IMR-90 (cell line): Measurements from ENCODE around the gene STYK1. TPM values are rescaled to one million over a fixed set of nuclear protein-coding genes. Genes with fewer than 3 reads are reported as not detected.

ENCODE experiments used
- ATAC-seq: fragments of 200-7000 bp; cut with Tn5 transposase; 2 replicates; pipeline ENCODE4 v1.9.1; 2020; ENCODE audit warnings: low read depth, mild to moderate bottlenecking, moderate library complexity
- BruUV-seq: library from RNA; stranded (reverse); fragments of 400-500 nt; replicated peaks from 2 replicates; lab custom pipeline; 2021; lab: Mats Ljungman, UMichigan
- CTCF ChIA-PET: fragments of 300-600 bp; formaldehyde crosslinking; extraction: SDS; loops from one replicate; lab custom pipeline; 2021; ENCODE audit warnings: antibody characterized with exemption; lab: Yijun Ruan, JAX
- POLR2A ChIA-PET: fragments of 300-600 bp; sonication (Branson Sonifier 250); formaldehyde crosslinking; loops from one replicate; lab custom pipeline; 2022; ENCODE audit warnings: antibody characterized with exemption; ENCODE audit not compliant: unreplicated experiment; lab: Charles Lee
- DNase-seq: peaks from one replicate; pipeline ENCODE4 v3.0.0; 2013
- H2AFZ ChIP-seq: replicated peaks from 2 replicates; pipeline ENCODE3; 2013; ENCODE audit warnings: low read length, mild to moderate bottlenecking; ENCODE audit not compliant: poor library complexity
- H2AK5ac ChIP-seq: 2 replicates; pipeline ENCODE4 v1.6.1; 2013; ENCODE audit warnings: low read depth, low read length, inconsistent platforms
- H2AK9ac ChIP-seq: replicated peaks from 2 replicates; pipeline ENCODE3; 2013; ENCODE audit warnings: mild to moderate bottlenecking, low read depth, low read length, moderate library complexity; ENCODE audit not compliant: poor library complexity
- H2BK120ac ChIP-seq: 2 replicates; pipeline ENCODE4 v1.6.1; 2013; ENCODE audit warnings: low read depth, low read length, inconsistent platforms
- H2BK15ac ChIP-seq: 3 replicates; pipeline ENCODE4 v1.6.1; 2013; ENCODE audit warnings: low read depth, low read length, inconsistent platforms
- H2BK20ac ChIP-seq: 2 replicates; pipeline ENCODE4 v1.6.1; 2013; ENCODE audit warnings: low read depth, mild to moderate bottlenecking, inconsistent platforms, low read length, moderate library complexity
- H2BK5ac ChIP-seq: 2 replicates; pipeline ENCODE4 v1.6.1; 2013; ENCODE audit warnings: mild to moderate bottlenecking, low read depth, low read length, inconsistent platforms; ENCODE audit not compliant: poor library complexity, severe bottlenecking
- H3K14ac ChIP-seq: replicated peaks from 2 replicates; pipeline ENCODE4 v1.6.1; 2013; ENCODE audit warnings: low read depth, low read length, inconsistent platforms
- H3K18ac ChIP-seq: 2 replicates; pipeline ENCODE4 v1.6.1; 2013; ENCODE audit warnings: low read depth, low read length, control low read depth
- H3K23ac ChIP-seq: 2 replicates; pipeline ENCODE4 v1.6.1; 2013; ENCODE audit warnings: low read depth, low read length, inconsistent platforms
- H3K27ac ChIP-seq: 2 replicates; pipeline ENCODE4 v1.5.1; 2013; ENCODE audit warnings: mild to moderate bottlenecking, control low read depth, low read length; ENCODE audit not compliant: insufficient read depth
- H3K27me3 ChIP-seq: 2 replicates; pipeline ENCODE4 v1.6.1; 2013; ENCODE audit warnings: low read length; ENCODE audit not compliant: control insufficient read depth, insufficient read depth
- H3K36me3 ChIP-seq: 2 replicates; pipeline ENCODE4 v1.6.1; 2013; ENCODE audit warnings: low read length, mixed read lengths; ENCODE audit not compliant: control insufficient read depth, insufficient read depth
- H3K4ac ChIP-seq: 2 replicates; pipeline ENCODE4 v1.6.1; 2013; ENCODE audit warnings: low read depth, low read length, inconsistent platforms
- H3K4me1 ChIP-seq: 2 replicates; pipeline ENCODE4 v1.6.1; 2013; ENCODE audit warnings: low read length, mixed read lengths; ENCODE audit not compliant: control insufficient read depth, insufficient read depth
- H3K4me2 ChIP-seq: 2 replicates; pipeline ENCODE4 v1.6.1; 2013; ENCODE audit warnings: low read depth, mild to moderate bottlenecking, control low read depth, low read length, moderate library complexity
- H3K4me3 ChIP-seq: 2 replicates; pipeline ENCODE4 v1.5.1; 2013; ENCODE audit warnings: low read depth, mild to moderate bottlenecking, control low read depth, low read length, moderate library complexity; ENCODE audit not compliant: insufficient read depth
- H3K56ac ChIP-seq: 2 replicates; pipeline ENCODE4 v1.6.1; 2013; ENCODE audit warnings: low read length, inconsistent platforms; ENCODE audit not compliant: insufficient read depth; ENCODE audit errors: extremely low read depth
- H3K79me1 ChIP-seq, 2 experiments: 2 replicates each; pipeline ENCODE4 v1.6.1; 2013; ENCODE audit warnings: low read length in 2 of 2, inconsistent platforms in 1 of 2, low read depth in 1 of 2
- H3K9ac ChIP-seq: 2 replicates; pipeline ENCODE4 v1.6.1; 2013; ENCODE audit warnings: low read depth, low read length, control low read depth
- H3K9me1 ChIP-seq: 2 replicates; pipeline ENCODE4 v1.6.1; 2013; ENCODE audit warnings: low read length, inconsistent platforms; ENCODE audit not compliant: insufficient read depth
- H3K9me3 ChIP-seq: 2 replicates; pipeline ENCODE4 v1.6.1; 2013; ENCODE audit warnings: low read length; ENCODE audit not compliant: control insufficient read depth, insufficient read depth
- H4K20me1 ChIP-seq: 2 replicates; pipeline ENCODE4 v1.6.1; 2013; ENCODE audit warnings: low read length, inconsistent platforms; ENCODE audit not compliant: insufficient read depth
- H4K5ac ChIP-seq: 2 replicates; pipeline ENCODE4 v1.6.1; 2013; ENCODE audit warnings: mild to moderate bottlenecking, low read depth, low read length, control low read depth
- H4K8ac ChIP-seq, 2 experiments: 2 replicates each; pipeline ENCODE4 v1.6.1; 2013; ENCODE audit warnings: low read depth in 2 of 2, low read length in 2 of 2, control low read depth in 1 of 2, inconsistent platforms in 1 of 2
- H4K91ac ChIP-seq: 2 replicates; pipeline ENCODE4 v1.6.1; 2013; ENCODE audit warnings: low read depth, low read length, inconsistent platforms; ENCODE audit not compliant: insufficient read depth
- CHD1 ChIP-seq: IDR thresholded peaks from 2 replicates; pipeline ENCODE4 v1.6.1; 2012; ENCODE audit warnings: low read depth, low read length, improper control_type of control experiment
- dilution Hi-C: fragments of 300-500 bp; cut with HindIII; formaldehyde crosslinking; loops from one replicate; pipeline ENCODE4 v1.14.3; 2018; ENCODE audit warnings: low sequenced_read_pairs; ENCODE audit not compliant: unreplicated experiment
- in situ Hi-C: fragments of 300-500 bp; cut with MboI; formaldehyde crosslinking; loops from 3 replicates; pipeline ENCODE4 v1.14.3; 2019; ENCODE audit warnings: low sequenced_read_pairs, inconsistent platforms, mixed read lengths
- intact Hi-C: fragments of 100-400 bp; cut with micrococcal nuclease; formaldehyde crosslinking; loops from 2 replicates; pipeline ENCODE4 v1.10.0; 2022
- polyA plus RNA-seq, 3 experiments: library from polyadenylated mRNA; depleted of rRNA; stranded (reverse); fragments of >200 nt; gene quantifications; 2 replicates each; pipeline ENCODE4 v1.2.3, GENCODE V29; 2012; ENCODE audit warnings: low replicate concordance in 1 of 3
- total RNA-seq: library from RNA; depleted of rRNA; stranded (reverse); fragments of >200 nt; gene quantifications from 2 replicates; pipeline ENCODE4 v1.2.3, GENCODE V29; 2012

STYK1 gene
- total and polyA plus RNA-seq, 2 of the 4 experiments (the other 2 are of a cell fraction): 0.36 to 0.72 TPM

DNA sequence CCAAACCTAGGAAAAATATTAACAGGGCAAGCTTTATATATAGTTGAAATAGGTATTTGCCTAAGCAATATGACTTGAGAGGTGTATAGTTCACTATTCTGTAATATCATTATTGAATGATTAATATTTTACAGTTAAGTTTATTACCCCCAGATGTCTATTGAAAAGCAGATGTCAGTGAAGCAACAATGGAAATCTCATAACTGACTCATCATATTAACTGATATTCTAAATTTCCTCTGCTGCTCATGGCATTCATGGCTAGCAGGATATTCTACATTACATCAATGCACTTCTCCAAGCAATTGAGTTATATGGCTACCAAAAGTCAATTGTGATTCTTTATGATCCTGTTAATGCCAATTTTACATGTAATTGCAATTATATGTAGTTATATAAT lies 50.7 kb downstream of the STYK1 start:
- H3K14ac ChIP-seq: no peak overlapping the region
- H3K27ac ChIP-seq: no peak overlapping the region
- no peak overlapping the region for H3K56ac ChIP-seq
- CTCF ChIA-PET: no interaction called here
- no peak overlapping the region for H4K91ac ChIP-seq
- no peaks in the 10 kb centered on the region for H4K20me1 ChIP-seq
- H3K9me1 ChIP-seq: no peaks in the 10 kb centered on the region
- no peaks in the 10 kb centered on the region for H3K27me3 ChIP-seq
- no peak overlapping the region for H4K5ac ChIP-seq
- no peak overlapping the region for H2AK5ac ChIP-seq
- H3K79me1 ChIP-seq: no peaks in the 10 kb centered on the region
- in situ Hi-C loops: no loop called here
- no peak overlapping the region for H2BK20ac ChIP-seq
- no peak overlapping the region for H2BK120ac ChIP-seq
- no peak overlapping the region for H3K4me2 ChIP-seq
- no peaks in the 10 kb centered on the region for H3K36me3 ChIP-seq
- POLR2A ChIA-PET: no interaction called here
- intact Hi-C loops: loop anchor here (5.0 kb wide), 1 partner anchor 44 kb away; no protein-coding TSS in a partner anchor
- H3K4me3 ChIP-seq: no peak overlapping the region
- dilution Hi-C loops: no loop called here
- no peak overlapping the region for H4K8ac ChIP-seq
- no peak overlapping the region for H3K23ac ChIP-seq
- H2BK5ac ChIP-seq: no peak overlapping the region
- H3K4me1 ChIP-seq: no peaks in the 10 kb centered on the region; the same call in 1 of the 2 replicates
- H3K18ac ChIP-seq: no peak overlapping the region
- H2BK15ac ChIP-seq: no peak overlapping the region
- no peak overlapping the region for H2AK9ac ChIP-seq
- DNase-seq (peak; percentile 29), ATAC-seq (no peak)
- H3K4ac ChIP-seq: no peak overlapping the region
- H3K9ac ChIP-seq: no peak overlapping the region
- TF ChIP-seq CHD1: no peak
- H2AFZ ChIP-seq: no peak overlapping the region
- BruUV-seq: no TSS peak
- H3K9me3 ChIP-seq: no peaks in the 10 kb centered on the region
